RWPE2 (cell line): Measurements from ENCODE around the gene PI4KA.
"Not testable (repeated sequence)": the region's sequence is repeated elsewhere in the genome, so short reads cannot be mapped to it uniquely, and the experiment has no call there.

ENCODE experiments used
- ATAC-seq: fragments of 200-7000 bp; cut with Tn5 transposase; 3 replicates; pipeline ENCODE4 v1.9.1; 2021; ENCODE audit warnings: low read depth
- DNase-seq: peaks from one replicate; pipeline ENCODE4 v3.0.0-alpha.2; 2020; ENCODE audit warnings: low spot score
- H3K27ac ChIP-seq: fragments of 450-650 bp; 2 replicates; pipeline ENCODE4 v1.5.1; 2017; ENCODE audit warnings: mild to moderate bottlenecking; ENCODE audit not compliant: poor library complexity, severe bottlenecking
- H3K27me3 ChIP-seq: fragments of 250-450 bp; sonication (Bioruptor Pico); 2 replicates; pipeline ENCODE4 v1.5.1; 2021; ENCODE audit warnings: mild to moderate bottlenecking, moderate library complexity; ENCODE audit not compliant: insufficient read depth, poor library complexity, severe bottlenecking
- H3K36me3 ChIP-seq: fragments of 250-450 bp; sonication (Bioruptor Pico); 2 replicates; pipeline ENCODE4 v1.5.1; 2020; ENCODE audit warnings: low read depth, mild to moderate bottlenecking, moderate library complexity
- H3K4me1 ChIP-seq: fragments of 250-450 bp; sonication (Bioruptor Pico); 2 replicates; pipeline ENCODE4 v1.5.1; 2021; ENCODE audit warnings: mild to moderate bottlenecking, moderate library complexity; ENCODE audit not compliant: insufficient read depth, poor library complexity, severe bottlenecking
- H3K4me3 ChIP-seq: fragments of 250-450 bp; sonication (Bioruptor Pico); 2 replicates; pipeline ENCODE4 v1.5.1; 2021; ENCODE audit warnings: mild to moderate bottlenecking, moderate library complexity; ENCODE audit not compliant: severe bottlenecking
- H3K9me3 ChIP-seq: fragments of 250-450 bp; sonication (Bioruptor Pico); 2 replicates; pipeline ENCODE4 v1.5.1; 2021; ENCODE audit warnings: mild to moderate bottlenecking, moderate library complexity; ENCODE audit not compliant: severe bottlenecking
- TF ChIP-seq, protein P1 (sequence below): fragments of 450-650 bp; IDR thresholded peaks from one replicate; pipeline ENCODE4 v1.5.1; 2017; ENCODE audit warnings: mild to moderate bottlenecking, moderate library complexity; ENCODE audit not compliant: poor library complexity, severe bottlenecking

Gene PI4KA

DNA sequence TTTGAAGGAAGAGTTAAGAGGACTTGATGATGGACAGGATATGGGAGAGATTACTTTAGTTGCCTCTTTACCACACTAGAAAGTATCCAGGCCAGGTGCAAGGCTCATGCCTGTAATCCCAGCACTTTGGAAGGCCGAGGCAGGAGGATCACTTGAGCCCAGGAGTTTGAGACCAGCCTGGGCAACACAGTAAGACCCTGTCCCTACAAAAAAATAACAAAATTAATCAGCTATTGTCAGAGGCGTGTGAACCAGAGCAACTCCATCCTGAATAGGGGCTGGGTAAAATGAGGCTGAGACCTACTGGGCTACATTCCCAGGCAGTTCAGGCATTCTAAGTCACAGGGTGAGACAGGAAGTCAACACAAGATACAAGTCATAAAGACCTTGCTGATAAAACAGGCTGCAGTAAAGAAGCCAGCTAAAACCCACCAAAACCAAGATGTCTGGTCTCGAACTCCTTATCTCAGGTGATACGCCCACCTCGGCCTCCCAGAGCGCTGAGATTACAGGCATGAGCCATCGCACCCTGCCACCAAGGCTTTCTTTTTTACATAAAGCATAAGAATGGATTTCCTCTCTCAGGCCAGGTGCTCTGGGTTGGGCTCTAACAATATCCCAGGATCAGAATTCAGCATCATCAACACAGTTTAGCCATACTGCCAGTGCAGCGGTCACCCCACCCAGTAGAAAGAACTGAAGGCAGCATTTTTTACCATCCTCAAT lies 17.8 kb downstream of the PI4KA start:
- TF ChIP-seq, protein P1, sequence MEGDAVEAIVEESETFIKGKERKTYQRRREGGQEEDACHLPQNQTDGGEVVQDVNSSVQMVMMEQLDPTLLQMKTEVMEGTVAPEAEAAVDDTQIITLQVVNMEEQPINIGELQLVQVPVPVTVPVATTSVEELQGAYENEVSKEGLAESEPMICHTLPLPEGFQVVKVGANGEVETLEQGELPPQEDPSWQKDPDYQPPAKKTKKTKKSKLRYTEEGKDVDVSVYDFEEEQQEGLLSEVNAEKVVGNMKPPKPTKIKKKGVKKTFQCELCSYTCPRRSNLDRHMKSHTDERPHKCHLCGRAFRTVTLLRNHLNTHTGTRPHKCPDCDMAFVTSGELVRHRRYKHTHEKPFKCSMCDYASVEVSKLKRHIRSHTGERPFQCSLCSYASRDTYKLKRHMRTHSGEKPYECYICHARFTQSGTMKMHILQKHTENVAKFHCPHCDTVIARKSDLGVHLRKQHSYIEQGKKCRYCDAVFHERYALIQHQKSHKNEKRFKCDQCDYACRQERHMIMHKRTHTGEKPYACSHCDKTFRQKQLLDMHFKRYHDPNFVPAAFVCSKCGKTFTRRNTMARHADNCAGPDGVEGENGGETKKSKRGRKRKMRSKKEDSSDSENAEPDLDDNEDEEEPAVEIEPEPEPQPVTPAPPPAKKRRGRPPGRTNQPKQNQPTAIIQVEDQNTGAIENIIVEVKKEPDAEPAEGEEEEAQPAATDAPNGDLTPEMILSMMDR: no peak
- Histone ChIP-seq H3K36me3 (no peaks in the 10 kb centered on the region), H3K9me3 (no peaks in the 10 kb centered on the region), H3K27ac (no peak overlapping the region), H3K27me3 (no peaks in the 10 kb centered on the region), H3K4me1 (no peaks in the 10 kb centered on the region), H3K4me3 (no peak overlapping the region)
- DNase-seq (no peak), ATAC-seq (no peak)

DNA sequence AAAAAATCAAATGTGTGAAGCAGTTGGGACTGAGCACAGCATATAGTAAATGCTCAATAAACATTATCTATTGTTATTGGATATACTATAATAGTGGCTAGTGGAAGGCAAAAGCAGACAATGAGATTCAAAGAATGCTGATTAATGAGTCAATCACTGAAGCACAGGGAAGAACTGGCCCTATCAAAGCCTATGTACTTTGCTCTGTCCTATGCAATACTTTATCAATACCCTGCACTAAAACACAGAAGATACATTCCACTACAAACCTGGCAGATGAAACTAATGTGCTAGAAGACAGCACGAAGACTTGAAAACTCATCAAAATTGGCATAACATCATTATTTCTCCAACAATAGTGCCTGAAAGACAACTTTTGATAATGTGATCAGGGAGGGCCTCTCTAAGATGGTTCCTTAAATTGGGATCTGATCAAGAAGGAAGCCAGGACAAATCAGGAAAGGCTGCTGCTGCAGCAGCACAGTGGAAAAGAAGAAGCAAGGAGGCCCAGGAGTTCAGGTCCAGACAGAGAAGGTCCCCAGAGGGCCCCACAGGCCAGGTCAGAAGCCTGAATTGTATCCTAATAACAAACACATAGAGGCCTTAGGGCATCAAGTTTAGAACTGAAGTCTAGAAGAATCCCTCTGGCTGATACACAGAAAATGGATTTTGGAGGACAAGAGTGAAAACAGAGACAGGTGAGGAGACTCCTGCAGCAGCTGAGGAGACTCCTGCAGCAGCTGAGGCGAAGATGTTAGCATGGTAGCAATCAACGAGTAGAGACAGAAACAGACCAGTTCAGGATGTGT lies 18.6 kb downstream of the PI4KA start:
- Histone ChIP-seq H3K4me3 (no peak overlapping the region), H3K27ac (no peak overlapping the region), H3K9me3 (no peaks in the 10 kb centered on the region), H3K27me3 (no peaks in the 10 kb centered on the region), H3K4me1 (no peaks in the 10 kb centered on the region), H3K36me3 (no peaks in the 10 kb centered on the region)
- TF ChIP-seq, protein P1: no peak
- no peak for DNase-seq
- no peak for ATAC-seq

DNA sequence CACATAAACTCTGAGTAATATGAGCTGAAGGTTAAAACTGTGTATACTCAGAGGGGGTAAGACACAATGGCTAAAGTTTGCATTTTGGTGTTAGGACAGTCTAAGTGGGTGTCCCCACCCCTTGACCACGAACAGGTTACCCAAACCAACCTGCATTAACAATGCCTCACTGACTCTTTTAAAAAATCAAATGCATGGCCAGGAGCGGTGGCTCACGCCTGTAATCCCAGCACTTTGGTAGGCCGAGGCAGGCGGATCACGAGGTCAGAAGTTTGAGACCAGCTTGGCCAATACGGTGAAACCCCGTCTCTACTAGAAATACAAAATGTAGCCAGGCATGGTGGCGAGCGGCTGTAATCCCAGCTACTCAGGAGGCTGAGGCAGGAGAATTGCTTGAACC lies 19.3 kb downstream of the PI4KA start:
- ATAC-seq, H3K27ac ChIP-seq, DNase-seq, H3K4me1 ChIP-seq, H3K27me3 ChIP-seq, H3K9me3 ChIP-seq, H3K4me3 ChIP-seq, H3K36me3 ChIP-seq: not testable (repeated sequence)

DNA sequence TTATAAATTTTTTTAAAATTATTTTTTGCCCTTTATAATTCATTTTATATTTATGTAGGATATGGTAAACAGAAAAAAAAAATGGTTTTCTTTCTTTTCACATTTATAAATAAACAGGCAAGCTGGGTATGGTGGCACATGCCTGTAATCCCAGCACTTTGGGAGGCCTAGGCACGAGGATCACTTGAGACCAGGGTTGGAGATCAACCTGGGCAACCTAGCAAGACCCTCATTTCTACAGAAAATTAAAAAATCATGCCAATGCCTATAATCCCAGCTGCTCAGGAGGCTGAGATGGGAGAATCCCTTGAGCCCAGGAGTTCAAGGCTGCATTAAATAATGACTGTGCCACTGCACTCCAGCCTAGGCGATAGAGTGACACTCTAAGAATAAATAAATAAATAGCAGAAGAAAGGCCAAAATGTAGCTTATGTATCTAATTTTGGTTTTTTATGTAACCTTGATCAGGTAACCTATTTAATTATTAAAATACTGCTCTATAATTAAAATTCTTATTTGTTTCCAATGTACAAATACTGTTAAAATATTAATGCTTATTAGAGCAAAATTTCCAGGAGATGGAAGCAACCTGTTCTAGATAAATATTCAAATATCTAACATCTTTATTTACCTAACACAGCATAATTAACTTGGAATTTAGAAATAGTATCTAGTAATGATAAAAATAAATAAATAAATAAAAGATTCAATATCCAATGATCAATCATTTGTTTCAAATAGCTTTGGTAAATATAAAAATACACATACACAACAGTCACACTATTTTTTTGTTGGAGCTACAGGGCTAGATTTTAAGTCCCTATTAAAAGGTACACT lies 21.4 kb downstream of the PI4KA start:
- no peak for DNase-seq
- TF ChIP-seq, protein P1: no peak
- Histone ChIP-seq H3K9me3 (no peaks in the 10 kb centered on the region), H3K27ac (no peak overlapping the region), H3K4me3 (no peak overlapping the region), H3K4me1 (no peaks in the 10 kb centered on the region), H3K36me3 (peaks cover 16% of the 10 kb centered on the region), H3K27me3 (no peaks in the 10 kb centered on the region)
- ATAC-seq: no peak

DNA sequence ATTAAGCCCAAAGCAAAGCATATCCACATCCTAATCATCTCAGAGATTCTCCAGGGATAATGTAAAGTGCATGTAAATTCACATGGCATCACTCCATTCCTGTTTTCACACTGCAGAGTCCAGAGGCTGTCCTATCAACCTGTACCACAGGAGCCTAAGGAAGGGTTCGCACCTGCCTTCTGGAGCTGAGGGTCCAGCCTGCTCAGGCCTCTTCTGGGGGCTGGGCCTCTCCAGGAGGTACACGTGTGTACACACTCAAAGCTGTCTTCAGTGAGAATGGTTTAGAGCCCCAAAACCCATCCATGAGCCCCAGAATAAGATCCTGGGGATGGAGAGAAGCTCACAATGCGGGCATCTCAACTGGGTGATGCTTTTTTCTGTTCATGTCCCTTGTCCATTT lies 23.9 kb downstream of the PI4KA start:
- TF ChIP-seq, protein P1: no peak
- DNase-seq (no peak), ATAC-seq (no peak)
- Histone ChIP-seq H3K27me3 (no peaks in the 10 kb centered on the region), H3K4me1 (no peaks in the 10 kb centered on the region), H3K27ac (no peak overlapping the region), H3K36me3 (peaks cover 27% of the 10 kb centered on the region), H3K9me3 (no peaks in the 10 kb centered on the region), H3K4me3 (no peak overlapping the region)
